Measurements from ENCODE around the gene CAMK4.

GRCh38 chr5:111379391-111379816, 155.2 kb downstream of the CAMK4 start:
- TF ChIP-seq PRDM6 (tag by site-specific recombination; IDR thresholded peaks at IDR 0.05) = no peak
- no peak for TF ChIP-seq MYNN (tag by site-specific recombination; IDR thresholded peaks at IDR 0.05; ENCODE audit: borderline replicate concordance)
- no peak for TF ChIP-seq SALL2 (tag by site-specific recombination; IDR thresholded peaks at IDR 0.05; ENCODE audit: borderline replicate concordance)
- no peak for TF ChIP-seq CTCF (tag by site-specific recombination; IDR thresholded peaks at IDR 0.05)
- no peak for TF ChIP-seq BCL11A (tag by site-specific recombination; IDR thresholded peaks at IDR 0.05; ENCODE audit: low read depth)
- no peak for TF ChIP-seq TCF7L2 (IDR thresholded peaks at IDR 0.05; ENCODE audit: borderline replicate concordance, low read depth, low read length)
- no peak for TF ChIP-seq ZNF133 (tag by site-specific recombination; IDR thresholded peaks at IDR 0.05)
- TF ChIP-seq ATF2 (tag by site-specific recombination; IDR thresholded peaks at IDR 0.05; ENCODE audit: low read depth) = no peak
- TF ChIP-seq REST (tag by site-specific recombination; IDR thresholded peaks at IDR 0.05) = no peak
- TF ChIP-seq ZNF148 (tag by site-specific recombination; IDR thresholded peaks at IDR 0.05; ENCODE audit: borderline replicate concordance) = no peak
- no peak for TF ChIP-seq EGR2 (tag by site-specific recombination; IDR thresholded peaks at IDR 0.05; ENCODE audit: low read depth)
- no peak for TF ChIP-seq ZNF639 (tag by site-specific recombination; IDR thresholded peaks at IDR 0.05)
- no peak for TF ChIP-seq ZNF837 (tag by site-specific recombination; IDR thresholded peaks at IDR 0.05)

Measured in HEK293 (cell line).